ENCODE data around the gene LRRC42. TPM values are rescaled to one million over a fixed set of nuclear protein-coding genes. Genes with fewer than 3 reads are reported as not detected.
A peak's percentile ranks its signal among the peaks of the same experiment; 100 is the strongest.

Gene LRRC42
- total RNA-seq, 1 donor from 2014 or later = 45.4 TPM

DNA sequence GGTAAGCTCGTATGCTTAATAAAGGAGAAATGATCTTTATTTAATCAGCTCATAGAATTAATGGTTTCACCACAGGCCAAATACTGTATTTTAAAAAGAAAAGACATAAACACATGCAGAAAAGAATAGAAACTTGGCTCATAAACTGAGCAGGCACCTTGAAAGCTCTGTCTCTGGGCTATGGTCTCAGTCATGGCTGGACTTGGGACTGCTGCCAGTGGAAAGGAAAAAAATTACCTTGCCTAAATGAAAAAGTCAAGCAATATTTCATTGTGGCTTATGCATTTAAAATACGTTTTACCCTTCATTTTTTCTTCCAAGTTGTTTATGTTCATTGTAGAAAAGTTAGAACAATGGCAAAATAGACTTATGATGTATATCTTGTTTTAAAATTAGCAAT lies 8.0 kb downstream of the LRRC42 start:
- Mint-ChIP-seq H3K9me3 (no peaks in the 10 kb centered on the region), H3K4me1 (peaks cover 11% of the 10 kb centered on the region), H3K36me3 (ENCODE audit: low read depth) (peaks cover 3% of the 10 kb centered on the region), H3K4me3 (no peak overlapping the region), H3K27me3 (ENCODE audit: low read depth) (no peaks in the 10 kb centered on the region), H3K27ac (ENCODE audit: unreplicated experiment) (no peak overlapping the region)
- no peak for DNase-seq (ENCODE audit: low read depth, low spot score)
- TF ChIP-seq, protein P1, sequence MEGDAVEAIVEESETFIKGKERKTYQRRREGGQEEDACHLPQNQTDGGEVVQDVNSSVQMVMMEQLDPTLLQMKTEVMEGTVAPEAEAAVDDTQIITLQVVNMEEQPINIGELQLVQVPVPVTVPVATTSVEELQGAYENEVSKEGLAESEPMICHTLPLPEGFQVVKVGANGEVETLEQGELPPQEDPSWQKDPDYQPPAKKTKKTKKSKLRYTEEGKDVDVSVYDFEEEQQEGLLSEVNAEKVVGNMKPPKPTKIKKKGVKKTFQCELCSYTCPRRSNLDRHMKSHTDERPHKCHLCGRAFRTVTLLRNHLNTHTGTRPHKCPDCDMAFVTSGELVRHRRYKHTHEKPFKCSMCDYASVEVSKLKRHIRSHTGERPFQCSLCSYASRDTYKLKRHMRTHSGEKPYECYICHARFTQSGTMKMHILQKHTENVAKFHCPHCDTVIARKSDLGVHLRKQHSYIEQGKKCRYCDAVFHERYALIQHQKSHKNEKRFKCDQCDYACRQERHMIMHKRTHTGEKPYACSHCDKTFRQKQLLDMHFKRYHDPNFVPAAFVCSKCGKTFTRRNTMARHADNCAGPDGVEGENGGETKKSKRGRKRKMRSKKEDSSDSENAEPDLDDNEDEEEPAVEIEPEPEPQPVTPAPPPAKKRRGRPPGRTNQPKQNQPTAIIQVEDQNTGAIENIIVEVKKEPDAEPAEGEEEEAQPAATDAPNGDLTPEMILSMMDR (conservative IDR thresholded peaks at IDR 0.05) = no peak

DNA sequence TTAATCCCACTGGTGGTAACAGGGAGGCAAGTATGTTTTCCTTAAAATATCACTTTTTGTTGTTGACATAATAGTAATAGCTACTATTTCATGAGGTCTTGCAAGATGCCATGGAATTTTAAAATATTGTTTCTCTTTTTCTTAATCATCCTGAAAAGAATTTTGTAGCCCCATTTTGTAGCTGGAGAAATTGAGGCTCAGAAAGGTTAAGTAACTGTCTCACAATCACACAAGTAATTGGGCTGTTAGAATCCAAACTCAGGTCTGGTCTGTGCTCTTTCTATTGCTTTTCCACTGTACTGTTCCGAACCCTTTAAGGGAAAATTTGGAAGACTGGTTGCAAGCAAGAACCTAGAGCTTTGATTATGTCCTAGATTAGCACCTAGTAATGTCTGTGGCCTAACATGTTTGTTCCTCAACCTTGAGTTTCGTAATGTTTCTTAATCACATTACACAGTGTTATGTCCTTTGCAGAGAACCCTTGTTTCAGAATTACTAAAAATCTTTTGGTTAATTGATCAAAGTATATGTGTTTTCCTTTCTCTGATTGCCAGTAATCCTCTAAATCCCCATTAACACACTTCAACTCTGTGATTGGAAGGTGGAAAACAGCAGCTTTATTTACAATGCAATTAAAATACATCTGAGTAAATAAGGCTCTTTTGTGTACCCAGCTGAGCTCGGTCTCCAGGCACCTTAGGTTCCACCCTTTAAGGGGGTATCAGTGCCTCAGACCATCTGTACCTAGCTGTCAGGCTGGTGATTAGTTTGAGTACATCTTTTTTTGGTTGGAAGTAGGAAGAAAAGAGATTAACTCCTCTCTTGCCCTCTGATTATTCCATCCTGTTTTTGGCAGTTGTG lies 10.4 kb downstream of the LRRC42 start:
- Mint-ChIP-seq H3K4me3 (no peak overlapping the region), H3K36me3 (ENCODE audit: low read depth) (peaks cover 3% of the 10 kb centered on the region), H3K27ac (ENCODE audit: unreplicated experiment) (no peak overlapping the region), H3K27me3 (ENCODE audit: low read depth) (no peaks in the 10 kb centered on the region), H3K9me3 (no peaks in the 10 kb centered on the region), H3K4me1 (no peaks in the 10 kb centered on the region)
- DNase-seq (ENCODE audit: low read depth, low spot score) = no peak
- TF ChIP-seq, protein P1 (conservative IDR thresholded peaks at IDR 0.05) = no peak

DNA sequence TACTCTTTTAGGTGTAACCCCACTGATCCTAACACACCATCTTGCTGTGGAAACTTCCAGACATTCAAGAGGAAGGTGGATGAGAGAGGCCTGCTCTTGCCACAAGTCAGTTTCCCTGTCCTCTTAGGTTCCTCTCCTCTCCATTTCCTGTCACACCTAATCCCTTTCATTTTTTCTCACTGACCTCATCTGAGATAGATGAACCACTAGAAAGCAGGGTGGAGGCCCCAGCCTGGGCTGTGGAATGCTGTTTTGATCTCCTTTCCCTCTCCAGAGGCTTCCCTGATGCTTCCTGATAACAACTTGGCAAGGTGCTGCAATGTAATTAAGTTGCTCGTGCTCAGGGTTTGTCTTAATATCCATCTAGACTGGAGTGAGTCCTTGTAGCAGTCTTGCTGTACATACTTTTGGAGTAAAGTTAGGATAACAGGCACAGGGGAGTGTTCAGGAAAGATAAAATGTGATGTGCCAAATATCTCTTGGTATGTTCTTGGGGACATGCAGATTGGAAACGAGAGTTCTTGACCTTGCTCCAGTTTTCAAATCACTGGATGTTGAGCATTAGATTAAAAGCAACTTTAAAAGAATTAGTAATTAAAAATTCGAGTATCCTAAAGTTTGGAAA lies 11.2 kb downstream of the LRRC42 start:
- H3K4me3 Mint-ChIP-seq = no peak overlapping the region
- TF ChIP-seq, protein P1 (conservative IDR thresholded peaks at IDR 0.05) = no peak
- H3K9me3 Mint-ChIP-seq = no peaks in the 10 kb centered on the region
- H3K36me3 Mint-ChIP-seq (ENCODE audit: low read depth) = peaks cover 8% of the 10 kb centered on the region
- DNase-seq (ENCODE audit: low read depth, low spot score) = no peak
- H3K27me3 Mint-ChIP-seq (ENCODE audit: low read depth) = no peaks in the 10 kb centered on the region
- no peaks in the 10 kb centered on the region for H3K4me1 Mint-ChIP-seq
- peak overlapping the region; percentile 21 for H3K27ac Mint-ChIP-seq (ENCODE audit: unreplicated experiment)

DNA sequence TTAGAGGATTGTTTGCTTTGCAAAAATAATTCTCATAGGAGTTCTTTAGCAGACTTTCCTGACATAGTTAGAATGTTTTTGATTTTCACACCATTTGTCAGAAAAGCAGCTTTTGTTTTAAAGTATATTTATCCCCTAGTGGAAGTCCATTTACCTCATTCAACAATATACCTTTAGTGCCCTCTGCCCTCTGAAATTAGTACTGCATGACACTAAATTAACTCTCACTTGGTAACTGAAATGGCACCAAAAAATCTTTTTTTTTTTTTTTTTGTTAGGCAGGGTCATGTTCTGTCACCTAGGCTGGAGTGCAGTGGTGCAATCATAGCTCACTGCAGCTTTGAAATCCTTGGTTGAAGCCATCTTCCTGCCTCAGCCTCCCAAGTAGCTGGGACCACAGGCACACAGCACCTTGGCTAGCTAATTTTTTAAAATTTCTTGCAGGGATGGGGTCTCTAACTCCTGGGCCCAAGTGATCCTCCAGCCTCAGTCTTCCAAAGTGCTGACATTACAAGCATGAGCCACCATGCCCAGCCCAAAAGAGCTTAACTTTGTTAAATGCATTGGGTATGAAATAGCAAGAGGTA lies 13.6 kb downstream of the LRRC42 start:
- no peak for DNase-seq (ENCODE audit: low read depth, low spot score)
- Mint-ChIP-seq H3K27ac (ENCODE audit: unreplicated experiment) (no peak overlapping the region), H3K27me3 (ENCODE audit: low read depth) (no peaks in the 10 kb centered on the region), H3K4me1 (no peaks in the 10 kb centered on the region), H3K4me3 (no peak overlapping the region), H3K36me3 (ENCODE audit: low read depth) (peaks cover 13% of the 10 kb centered on the region), H3K9me3 (no peaks in the 10 kb centered on the region)
- TF ChIP-seq, protein P1 (conservative IDR thresholded peaks at IDR 0.05) = peak; percentile 64

DNA sequence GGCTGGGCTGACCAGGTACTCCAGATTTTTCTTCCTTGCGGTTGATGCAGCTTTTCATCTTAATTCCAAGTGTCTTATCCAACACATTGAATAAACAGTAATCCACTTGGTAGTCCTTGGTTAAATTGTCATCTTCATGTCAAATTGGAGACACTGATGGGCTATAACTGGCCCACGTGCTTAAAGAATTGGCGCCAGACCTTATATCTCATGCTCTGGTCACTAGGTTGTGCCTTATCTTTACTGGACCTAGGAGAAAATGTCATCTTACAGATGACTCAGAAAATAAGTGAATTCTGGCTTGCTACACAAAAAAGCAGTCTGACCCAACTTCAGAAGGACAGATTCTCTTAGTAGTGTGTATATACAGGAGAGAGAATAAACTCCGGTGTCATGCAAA lies 16.2 kb downstream of the LRRC42 start:
- Mint-ChIP-seq H3K27ac (ENCODE audit: unreplicated experiment) (no peak overlapping the region), H3K36me3 (ENCODE audit: low read depth) (peaks cover 11% of the 10 kb centered on the region), H3K4me3 (no peak overlapping the region), H3K4me1 (no peaks in the 10 kb centered on the region), H3K27me3 (ENCODE audit: low read depth) (no peaks in the 10 kb centered on the region), H3K9me3 (no peaks in the 10 kb centered on the region)
- DNase-seq (ENCODE audit: low read depth, low spot score) = no peak
- TF ChIP-seq, protein P1 (conservative IDR thresholded peaks at IDR 0.05) = no peak

Data from neural crest cell (in vitro differentiated cells).